Right atrium auricular region (tissue), 2 donors: ENCODE data around the gene PRUNE2. TPM values are rescaled to one million over a fixed set of nuclear protein-coding genes. Genes with fewer than 3 reads are reported as not detected.

Experiments
- DNase-seq: peaks from one replicate; pipeline ENCODE4 v3.0.0-alpha.2; 2019; ENCODE audit warnings: low spot score
- H3K27ac ChIP-seq, 2 donors: fragments of 200-600 bp; sonication (generic); 1 replicate in 1 of 2; 2 replicates in 1 of 2; pipeline ENCODE4 v1.5.1; 2016 to 2019
- H3K27me3 ChIP-seq, 2 donors: fragments of 200-600 bp; sonication (generic); one replicate each; pipeline versions ENCODE4 v1.5.1 to v1.6.0; 2017 to 2019
- H3K36me3 ChIP-seq: fragments of 200-600 bp; sonication (generic); one replicate; pipeline ENCODE4 v1.5.1; 2016
- H3K4me1 ChIP-seq, 2 donors: fragments of 200-600 bp; sonication (generic); one replicate each; pipeline versions ENCODE4 v1.5.1 to v1.6.0; 2017 to 2019
- H3K4me3 ChIP-seq, 2 donors: fragments of 200-600 bp; sonication (generic); 1 replicate in 1 of 2; 2 replicates in 1 of 2; pipeline ENCODE4 v1.5.1; 2017 to 2019; ENCODE audit warnings: mild to moderate bottlenecking in 1 of 2, moderate library complexity in 1 of 2
- H3K9me3 ChIP-seq, 2 donors: fragments of 200-600 bp; sonication (generic); one replicate each; pipeline ENCODE4 v1.5.1; 2019
- CTCF ChIP-seq, 2 donors: fragments of 200-600 bp; sonication (generic); IDR thresholded peaks; one replicate each; pipeline ENCODE4 v1.5.1; 2019; ENCODE audit warnings: antibody characterized with exemption in 2 of 2
- total RNA-seq, 2 donors: library from RNA; depleted of rRNA; stranded (reverse); fragments of >200 nt; gene quantifications; one replicate each; pipeline ENCODE4 v1.1.0, GENCODE V29; 2016

PRUNE2 gene
- total RNA-seq, 2 donors from 2014 or later, result 15.4 to 28.5 TPM

- DNase-seq, result no peak
- Histone ChIP-seq H3K4me3 (no peak overlapping the region), H3K27me3 (no peaks in the 10 kb centered on the region), H3K27ac (no peak overlapping the region), H3K4me1 (no peaks in the 10 kb centered on the region), H3K36me3 (no peaks in the 10 kb centered on the region), H3K9me3 (no peaks in the 10 kb centered on the region)
- no peak for TF ChIP-seq CTCF (IDR thresholded peaks at IDR 0.05)
These were observed 173.5 kb downstream of the PRUNE2 start for GRCh38 chr9:76732341-76732958.

GRCh38 chr9:76730801-76731200 lies 175.1 kb downstream of the PRUNE2 start:
- Histone ChIP-seq H3K36me3 (no peaks in the 10 kb centered on the region), H3K9me3 (no peaks in the 10 kb centered on the region), H3K4me3 (no peak overlapping the region), H3K4me1 (no peaks in the 10 kb centered on the region), H3K27ac (no peak overlapping the region), H3K27me3 (no peaks in the 10 kb centered on the region)
- DNase-seq, result no peak
- TF ChIP-seq CTCF (IDR thresholded peaks at IDR 0.05), result no peak

- DNase-seq, result no peak
These were observed 175.8 kb downstream of the PRUNE2 start for GRCh38 chr9:76729980-76730737.

GRCh38 chr9:76729116-76729515 lies 176.8 kb downstream of the PRUNE2 start:
- Histone ChIP-seq H3K36me3 (no peaks in the 10 kb centered on the region), H3K27me3 (no peaks in the 10 kb centered on the region), H3K4me3 (no peak overlapping the region), H3K27ac (no peak overlapping the region), H3K4me1 (no peaks in the 10 kb centered on the region), H3K9me3 (no peaks in the 10 kb centered on the region)
- DNase-seq, result no peak
- no peak for TF ChIP-seq CTCF (IDR thresholded peaks at IDR 0.05)

More at GRCh38 chr9:76729980-76730737, 175.8 kb downstream of the PRUNE2 start:
- H3K27me3 ChIP-seq, result no peaks in the 10 kb centered on the region
- H3K27ac ChIP-seq, result no peak overlapping the region
- H3K4me1 ChIP-seq, result no peaks in the 10 kb centered on the region
- no peaks in the 10 kb centered on the region for H3K9me3 ChIP-seq
- no peak for TF ChIP-seq CTCF (IDR thresholded peaks at IDR 0.05)
- no peak overlapping the region for H3K4me3 ChIP-seq
- no peaks in the 10 kb centered on the region for H3K36me3 ChIP-seq

GRCh38 chr9:76725885-76726284 lies 180.0 kb downstream of the PRUNE2 start:
- no peaks in the 10 kb centered on the region for H3K4me1 ChIP-seq
- no peaks in the 10 kb centered on the region for H3K27me3 ChIP-seq
- no peak for TF ChIP-seq CTCF (IDR thresholded peaks at IDR 0.05)
- H3K36me3 ChIP-seq, result no peaks in the 10 kb centered on the region
- no peak for DNase-seq
- no peak overlapping the region for H3K27ac ChIP-seq
- H3K9me3 ChIP-seq, result no peaks in the 10 kb centered on the region
- no peak overlapping the region for H3K4me3 ChIP-seq
